ENCODE data around the gene MBOAT2.
A peak's percentile ranks its signal among the peaks of the same experiment; 100 is the strongest.

The MBOAT2 gene

DNA sequence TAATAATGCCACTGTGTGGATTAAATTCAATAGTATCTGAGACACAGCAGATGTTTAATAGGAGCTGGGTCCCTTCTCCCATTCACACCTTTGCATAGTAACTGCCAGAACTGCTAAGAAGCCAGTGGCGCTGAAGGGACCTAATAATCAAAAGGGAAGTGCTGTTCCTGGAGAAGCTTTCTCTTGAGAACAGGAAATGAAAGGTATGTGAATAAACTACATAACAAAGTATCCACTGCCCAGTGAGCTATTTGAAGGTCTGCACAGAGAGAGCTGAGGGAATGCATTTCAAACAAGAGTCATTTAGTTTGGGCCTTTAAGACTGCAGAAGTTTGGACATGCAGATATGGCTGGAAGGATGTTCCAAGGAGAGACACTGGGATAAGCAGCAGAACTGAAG is 110.0 kb downstream of the MBOAT2 start:
- DNase-seq: peak in 1 of 3 experiments; percentile 12

DNA sequence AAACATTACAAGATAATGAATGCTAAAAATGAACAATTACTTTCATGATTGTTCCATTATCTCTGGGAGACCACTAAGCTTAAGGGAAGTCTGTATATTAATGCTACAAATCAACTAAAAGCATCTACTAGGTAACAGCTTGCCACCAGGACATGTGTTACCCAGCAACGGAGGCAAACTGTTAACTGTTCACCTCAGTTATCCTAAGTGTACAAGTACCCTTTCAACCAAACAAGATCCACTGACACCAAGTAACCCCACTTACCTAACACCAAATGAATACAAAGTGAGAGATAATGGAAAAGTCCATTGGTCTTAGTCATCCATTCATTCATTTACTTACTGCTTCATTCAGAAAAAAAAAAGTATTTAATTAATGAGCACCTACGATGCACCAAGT is 111.4 kb downstream of the MBOAT2 start:
- DNase-seq: no peak

GRCh38 chr2:8889978-8890377 is 113.5 kb downstream of the MBOAT2 start:
- peak in 1 of 3 experiments; percentile 78 for DNase-seq

DNA sequence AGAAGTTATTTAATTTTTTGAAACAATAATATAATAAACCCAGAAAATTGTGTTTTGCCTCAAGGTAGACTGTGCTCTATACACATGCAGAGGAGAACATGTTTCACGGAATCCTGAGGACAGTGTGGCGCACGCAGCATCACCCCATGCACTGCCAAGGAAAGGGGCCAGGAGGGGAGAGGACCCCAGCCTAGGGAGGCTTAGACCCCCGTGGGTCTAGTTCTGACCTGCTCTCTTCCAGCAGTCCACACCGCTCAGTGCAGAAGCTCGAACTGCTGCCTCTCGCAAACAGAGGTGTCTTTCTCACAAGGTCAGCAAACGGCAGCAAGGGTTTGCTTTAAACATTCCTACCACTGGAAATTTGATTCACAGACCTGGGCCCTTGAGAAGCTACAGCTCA is 114.5 kb downstream of the MBOAT2 start:
- no peak for DNase-seq

- DNase-seq: peak in 2 of 3 experiments; percentile 62 to 70
These were observed 116.6 kb downstream of the MBOAT2 start for GRCh38 chr2:8886876-8887275.

GRCh38 chr2:8886202-8886518 is 117.3 kb downstream of the MBOAT2 start:
- DNase-seq: no peak

DNA sequence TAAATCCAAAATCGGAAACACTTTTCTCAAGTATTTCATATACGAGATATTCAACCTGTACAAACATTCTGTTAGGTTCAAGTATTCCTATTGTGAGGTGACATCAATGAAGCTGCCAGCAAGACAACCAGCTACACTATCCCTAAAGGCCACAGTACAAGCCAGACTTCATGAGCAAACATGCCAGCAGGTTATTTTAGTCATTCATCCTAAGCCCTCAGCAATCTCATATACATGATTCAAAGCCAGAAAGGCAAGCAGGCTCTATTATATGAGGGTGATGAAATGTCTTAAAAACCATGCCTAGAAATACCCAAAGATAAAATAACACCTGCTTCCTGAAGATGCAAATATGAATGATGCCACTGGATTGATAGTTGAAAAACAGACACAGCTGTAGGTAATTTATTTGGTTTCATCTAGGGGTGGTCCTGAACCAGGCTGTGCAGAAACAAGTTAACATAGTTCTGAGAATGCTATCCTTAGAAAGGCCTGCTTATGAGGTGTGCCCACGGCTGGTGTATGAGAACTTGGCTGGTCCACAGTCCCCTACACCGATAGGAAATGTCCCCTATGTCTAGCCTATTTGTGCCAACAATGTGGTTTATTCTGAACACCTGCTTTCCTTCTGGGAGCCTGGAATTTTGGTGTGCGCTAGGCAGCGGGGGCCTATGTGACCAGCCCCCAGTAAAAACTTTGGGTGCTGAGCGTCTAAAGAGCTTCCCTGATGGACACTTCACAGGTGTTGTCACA is 117.9 kb downstream of the MBOAT2 start:
- peak in 1 of 3 experiments; percentile 26 for DNase-seq

DNA sequence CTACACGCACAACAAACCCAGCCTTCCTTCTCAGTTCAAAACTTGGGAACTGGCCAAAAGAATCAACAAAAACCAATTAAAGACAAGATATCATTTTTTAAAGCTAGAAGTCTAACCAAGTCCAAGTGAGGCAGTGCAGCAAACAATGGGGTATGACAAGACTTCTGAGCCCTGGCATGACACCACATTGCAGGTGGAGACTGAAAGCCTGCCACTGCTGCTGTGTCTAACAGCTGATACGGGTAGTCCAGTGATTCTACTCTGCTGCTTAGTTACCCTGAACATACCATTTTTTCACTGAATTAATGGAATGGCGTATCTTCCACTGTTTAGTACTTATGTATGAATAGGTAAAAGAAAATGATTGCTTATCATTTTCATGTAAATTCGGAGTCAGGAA is 118.7 kb downstream of the MBOAT2 start:
- DNase-seq: peak in 1 of 3 experiments; percentile 27

- no peak for DNase-seq
These were observed 121.4 kb downstream of the MBOAT2 start for GRCh38 chr2:8882094-8882493.

- peak in 2 of 3 experiments; percentile 62 to 80 for DNase-seq
These were observed 125.6 kb downstream of the MBOAT2 start for GRCh38 chr2:8877894-8878293.

DNA sequence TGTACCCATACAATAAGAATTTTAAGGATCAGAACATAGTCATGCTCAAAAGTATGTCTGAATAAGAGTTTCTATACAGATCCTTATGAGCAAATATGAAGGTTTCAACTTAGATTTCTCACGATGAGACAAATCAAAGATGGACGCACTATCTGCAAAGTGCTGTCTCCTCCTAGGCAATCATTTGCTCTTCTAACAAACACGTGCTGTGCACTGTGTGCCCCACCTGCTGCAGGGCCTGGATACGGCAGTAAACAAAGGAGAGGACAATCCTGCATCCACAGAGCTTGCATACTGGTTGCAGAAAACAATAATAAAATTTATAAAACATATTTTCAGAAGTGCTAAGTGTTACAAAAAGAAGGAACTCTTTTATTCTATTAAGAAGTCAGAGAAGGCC is 126.2 kb downstream of the MBOAT2 start:
- peak in 2 of 3 experiments; percentile 58 to 82 for DNase-seq

DNA sequence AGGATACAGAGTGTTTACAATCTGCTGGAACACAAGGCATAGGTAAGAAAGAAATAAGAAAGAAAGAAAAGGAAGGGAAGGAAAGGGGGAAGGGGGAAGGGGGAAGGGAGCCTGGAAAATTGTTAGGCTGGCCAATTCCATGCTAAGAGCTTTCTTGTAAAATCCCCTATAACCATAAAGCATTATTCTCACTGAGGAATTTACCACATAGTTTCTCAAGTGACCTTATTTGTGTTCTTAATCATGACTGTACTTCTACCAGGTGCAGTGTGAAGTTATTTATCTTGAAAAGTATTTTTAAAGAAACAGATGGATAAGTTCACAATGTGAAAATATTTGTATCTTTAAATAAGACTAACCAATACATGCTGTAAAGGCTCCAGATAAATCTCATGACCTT is 126.9 kb downstream of the MBOAT2 start:
- no peak for DNase-seq

- peak; percentile 49 to 86 (median 68) for DNase-seq
These were observed 130.6 kb downstream of the MBOAT2 start for GRCh38 chr2:8872821-8873432.

DNA sequence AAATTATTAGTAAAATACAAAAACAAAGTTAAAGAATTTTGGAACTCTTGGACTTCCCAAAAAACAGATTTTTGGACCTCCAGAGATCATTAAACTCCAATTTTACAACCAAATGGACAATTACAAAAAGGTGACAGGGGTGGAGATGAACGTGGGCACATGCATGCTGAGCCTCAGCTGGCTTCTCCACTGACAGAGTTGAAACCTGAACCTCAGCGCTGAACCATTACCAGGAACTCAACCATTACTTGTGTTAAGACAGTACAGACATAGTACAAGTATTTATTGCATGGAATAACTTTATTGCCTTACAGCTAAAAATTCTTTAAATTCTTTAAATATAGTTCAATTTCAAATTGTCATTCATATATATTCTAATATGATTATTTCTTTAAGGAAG is 133.0 kb downstream of the MBOAT2 start:
- DNase-seq: no peak

DNA sequence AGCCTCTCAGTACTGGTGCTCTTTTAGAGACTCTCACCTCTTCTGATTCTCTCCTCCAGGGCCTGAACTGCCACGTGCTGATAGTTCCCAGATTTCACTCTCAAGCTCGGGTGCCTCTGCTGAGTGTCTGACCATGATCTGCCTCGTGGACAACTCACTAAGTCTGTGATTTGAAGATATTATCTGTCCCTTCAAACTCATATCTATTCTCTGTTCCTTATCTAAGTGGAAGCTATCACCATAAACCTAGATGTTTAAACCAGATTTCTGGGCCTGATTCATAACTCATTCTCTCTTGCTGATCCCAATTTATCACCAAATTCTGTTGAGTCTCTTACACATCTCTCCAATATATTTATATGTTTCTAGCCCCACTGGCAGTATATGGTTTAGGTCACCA is 136.1 kb downstream of the MBOAT2 start:
- no peak for DNase-seq

DNA sequence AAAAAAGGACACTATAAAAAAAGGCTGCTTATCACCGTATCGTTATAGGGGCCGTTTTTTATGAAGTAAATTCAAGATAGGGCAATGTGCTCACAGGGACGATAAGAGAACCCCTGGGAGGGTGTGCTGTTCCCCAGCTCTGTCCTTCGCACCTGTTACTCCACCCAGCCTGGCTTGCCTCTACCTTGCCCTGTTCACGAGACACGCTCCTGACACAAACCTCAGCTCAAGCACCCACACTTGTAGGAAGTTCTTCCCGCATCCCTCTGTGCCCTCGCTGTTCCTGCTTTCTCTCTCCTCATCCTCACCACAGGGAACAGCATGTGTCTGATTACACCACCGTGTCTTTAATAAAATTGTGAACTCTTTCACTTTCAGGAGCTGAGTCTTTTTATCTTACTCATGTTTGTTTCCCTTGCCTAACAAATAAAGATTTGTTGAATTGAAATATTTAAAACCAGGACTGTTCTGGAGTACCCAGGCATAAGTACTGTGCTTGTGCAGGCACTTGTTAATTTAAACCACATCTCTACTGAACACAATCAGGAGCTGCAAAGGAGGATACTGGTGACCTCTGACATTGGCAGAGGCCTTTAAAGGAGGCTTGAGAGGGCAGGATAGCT is 140.0 kb downstream of the MBOAT2 start:
- no peak for DNase-seq

DNA sequence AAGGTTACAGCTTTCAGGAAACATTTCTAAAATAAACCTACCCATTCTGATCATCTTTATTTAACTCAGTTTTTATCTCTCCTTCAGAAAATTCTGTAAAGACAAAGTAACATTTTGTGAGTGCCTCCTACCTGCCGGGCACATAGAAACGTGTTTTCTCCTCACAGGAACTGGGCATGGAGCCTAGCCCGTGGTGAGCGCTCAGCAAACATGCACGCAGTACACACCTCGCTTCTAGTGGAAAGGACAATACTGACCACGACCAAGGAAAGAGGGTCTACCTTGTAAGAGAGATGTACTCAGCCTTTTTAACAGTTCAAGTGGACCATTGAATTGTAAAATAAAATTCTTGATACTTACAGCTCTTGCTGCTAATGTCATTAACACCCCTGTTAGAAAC is 141.3 kb downstream of the MBOAT2 start:
- no peak for DNase-seq

GRCh38 chr2:8861797-8862196 is 141.7 kb downstream of the MBOAT2 start:
- DNase-seq: no peak

GRCh38 chr2:8860239-8860638 is 143.2 kb downstream of the MBOAT2 start:
- DNase-seq: no peak

GRCh38 chr2:8858910-8859309 is 144.6 kb downstream of the MBOAT2 start:
- DNase-seq: no peak

DNA sequence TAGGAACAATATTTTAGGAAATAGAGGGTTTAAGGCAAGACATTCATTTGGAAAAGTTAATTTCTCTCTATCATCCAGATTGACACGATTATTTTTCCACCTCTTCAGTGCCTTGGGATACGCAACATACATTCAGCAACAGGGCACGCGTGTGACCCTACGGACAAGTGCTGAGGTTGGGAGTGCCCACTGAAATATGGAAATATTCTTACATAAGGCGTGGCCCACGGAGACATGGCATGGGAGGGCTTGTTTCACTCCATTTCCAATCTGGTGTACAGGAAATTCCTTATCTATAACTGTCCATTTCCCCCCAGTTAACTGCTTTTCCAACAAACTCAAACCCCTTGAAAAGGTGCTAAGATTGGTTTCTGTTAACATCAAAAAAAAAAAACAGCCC is 145.2 kb downstream of the MBOAT2 start:
- DNase-seq: no peak

GRCh38 chr2:8857709-8858108 is 145.8 kb downstream of the MBOAT2 start:
- peak in 1 of 3 experiments; percentile 53 for DNase-seq

GRCh38 chr2:8856176-8856575 is 147.3 kb downstream of the MBOAT2 start:
- DNase-seq: no peak

DNA sequence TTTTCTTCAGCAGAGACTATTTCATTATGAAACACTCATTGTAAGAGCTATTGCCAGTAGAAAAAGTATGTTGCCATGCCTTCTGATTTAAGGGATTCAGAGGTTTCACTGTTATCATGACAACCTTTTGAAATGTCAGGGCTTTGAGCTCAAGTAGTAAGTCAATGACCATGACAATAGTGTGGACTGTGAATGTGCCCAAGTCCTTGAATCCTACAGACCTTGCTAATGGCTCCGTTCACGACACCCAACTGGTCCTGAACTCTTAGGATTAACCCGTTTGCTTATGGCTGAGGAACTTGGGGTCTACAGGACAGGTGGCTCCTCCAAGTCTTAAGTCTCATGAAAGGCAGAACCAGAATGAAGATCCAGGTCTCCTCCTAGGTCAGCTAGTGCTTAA is 148.5 kb downstream of the MBOAT2 start:
- no peak for DNase-seq

Measured in NCI-H1417 (cell line).